Liver (tissue), 9 donors: ENCODE measurements around the gene CEP350. TPM values are rescaled to one million over a fixed set of nuclear protein-coding genes. Genes with fewer than 3 reads are reported as not detected.

Experiments used
- DNase-seq: peaks from one replicate; pipeline ENCODE4 v3.0.0-alpha.2; 2017; ENCODE audit warnings: low spot score
- H3K27ac ChIP-seq, 2 donors: one replicate each; pipeline ENCODE4 v1.7.0; 2013; ENCODE audit warnings: inconsistent platforms in 2 of 2, low read length in 2 of 2, control low read depth in 1 of 2, low read depth in 1 of 2, mild to moderate bottlenecking in 1 of 2
- H3K27me3 ChIP-seq, 4 donors: one replicate each; pipeline versions ENCODE4 v1.6.1 to v1.7.0; 2013; ENCODE audit warnings: low read length in 3 of 4, inconsistent platforms in 1 of 4, mild to moderate bottlenecking in 1 of 4, moderate library complexity in 1 of 4; ENCODE audit not compliant: control insufficient read depth in 4 of 4, insufficient read depth in 4 of 4
- H3K36me3 ChIP-seq, 4 donors: one replicate each; pipeline versions ENCODE4 v1.6.1 to v1.7.0; 2013; ENCODE audit warnings: low read length in 3 of 4, mild to moderate bottlenecking in 3 of 4, low read depth in 1 of 4, moderate library complexity in 1 of 4; ENCODE audit not compliant: control insufficient read depth in 4 of 4, insufficient read depth in 3 of 4
- H3K4me1 ChIP-seq, 4 donors: one replicate each; pipeline versions ENCODE4 v1.6.1 to v1.7.0; 2013; ENCODE audit warnings: low read length in 3 of 4, mild to moderate bottlenecking in 3 of 4, moderate library complexity in 1 of 4; ENCODE audit not compliant: control insufficient read depth in 4 of 4, insufficient read depth in 4 of 4
- H3K4me3 ChIP-seq, 3 donors: one replicate each; pipeline versions ENCODE4 v1.6.1 to v1.7.0; 2013; ENCODE audit warnings: low read length in 3 of 3, control low read depth in 1 of 3, low read depth in 1 of 3, mild to moderate bottlenecking in 1 of 3
- H3K9ac ChIP-seq, 2 donors: one replicate each; pipeline ENCODE4 v1.7.0; 2013; ENCODE audit warnings: low read length in 2 of 2, mild to moderate bottlenecking in 2 of 2, moderate library complexity in 2 of 2, control low read depth in 1 of 2, low read depth in 1 of 2
- H3K9me3 ChIP-seq, 4 donors: one replicate each; pipeline versions ENCODE4 v1.6.1 to v1.7.0; 2013; ENCODE audit warnings: low read length in 3 of 4; ENCODE audit not compliant: control insufficient read depth in 4 of 4
- EGR1 ChIP-seq, 2 donors: IDR thresholded peaks; 2 replicates each; pipeline ENCODE4 v1.6.1; 2016 to 2018; ENCODE audit warnings: antibody characterized with exemption in 2 of 2, low read depth in 2 of 2
- FOXA1 ChIP-seq: IDR thresholded peaks from 2 replicates; pipeline ENCODE4 v1.6.1; 2016; ENCODE audit warnings: antibody characterized with exemption
- FOXA2 ChIP-seq: IDR thresholded peaks from 2 replicates; pipeline ENCODE4 v1.6.1; 2016; ENCODE audit warnings: antibody characterized with exemption
- HNF4G ChIP-seq: IDR thresholded peaks from 2 replicates; pipeline ENCODE4 v1.6.1; 2016; ENCODE audit warnings: antibody characterized with exemption
- SP1 ChIP-seq: IDR thresholded peaks from 2 replicates; pipeline ENCODE4 v1.6.1; 2018; ENCODE audit warnings: antibody characterized with exemption, mild to moderate bottlenecking
- TAF1 ChIP-seq: conservative IDR thresholded peaks from 2 replicates; pipeline ENCODE4 v1.6.1; 2016; ENCODE audit warnings: antibody characterized with exemption, mild to moderate bottlenecking
- WGBS: extraction: QIAGEN DNeasy Blood & Tissue Kit; methylation state at CpG from one replicate; pipeline ENCODE4 v1.1.7; 2013; 5-methylcytosine and 5-hydroxymethylcytosine counted together
- polyA plus RNA-seq, 2 donors: library from polyadenylated mRNA; stranded (reverse) in 1 of 2; unstranded in 1 of 2; fragments of 200-250 nt in 1 of 2; fragments of >200 nt in 1 of 2; fragmentation: Nextera tagmentation in 1 of 2; extraction: Ambion mirVana in 1 of 2; gene quantifications; one replicate each; pipeline versions ENCODE4 v1.2.1 to v1.2.3, GENCODE V29; 2013 to 2015
- total RNA-seq, 2 donors: library from RNA; depleted of rRNA; stranded (reverse); fragments of >200 nt; gene quantifications; one replicate each; pipeline ENCODE4 v1.2.3, GENCODE V29; 2014
- TF ChIP-seq, protein P1 (sequence below): IDR thresholded peaks from 2 replicates; pipeline ENCODE4 v1.6.1; 2016; ENCODE audit warnings: antibody characterized with exemption, mild to moderate bottlenecking
- TF ChIP-seq, protein P2 (sequence below): IDR thresholded peaks from 2 replicates; pipeline ENCODE4 v1.6.1; 2016; ENCODE audit warnings: antibody characterized with exemption
- TF ChIP-seq, protein P3 (sequence below): fragments of 150-350 bp; IDR thresholded peaks from 2 replicates; pipeline ENCODE4 v1.5.1; 2017; ENCODE audit warnings: improper control_type of control experiment, low read depth, low read length; ENCODE audit not compliant: missing input control
- donor health status: healthy.
- donor health status: healthy.
- donor health status: healthy.
- donor health status: healthy.
- donor health status: healthy.

Gene CEP350
- total and polyA plus RNA-seq, 4 donors: 4.5 to 49.0 (median 18.9) TPM

DNA sequence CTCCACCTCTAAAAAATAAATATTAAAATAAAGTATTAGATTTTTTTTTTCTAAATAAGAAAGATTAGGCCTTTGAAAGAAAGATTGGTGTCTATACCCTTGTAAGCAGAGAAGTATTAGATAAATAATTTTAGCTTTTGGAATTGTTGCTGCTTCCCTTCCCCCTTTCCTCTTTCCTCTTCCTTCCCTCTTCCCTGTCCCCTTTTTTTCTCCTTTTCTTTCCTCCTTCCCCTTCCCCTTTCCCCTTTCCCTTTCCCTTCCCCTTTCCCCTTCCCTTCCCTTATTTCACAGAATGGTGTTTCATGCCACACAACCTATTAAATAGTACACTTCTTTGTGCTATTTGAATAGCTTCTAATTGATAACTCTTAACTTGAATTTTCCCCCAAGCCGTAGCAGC is 130.3 kb downstream of the CEP350 start (continued):
- TF ChIP-seq, protein P1, sequence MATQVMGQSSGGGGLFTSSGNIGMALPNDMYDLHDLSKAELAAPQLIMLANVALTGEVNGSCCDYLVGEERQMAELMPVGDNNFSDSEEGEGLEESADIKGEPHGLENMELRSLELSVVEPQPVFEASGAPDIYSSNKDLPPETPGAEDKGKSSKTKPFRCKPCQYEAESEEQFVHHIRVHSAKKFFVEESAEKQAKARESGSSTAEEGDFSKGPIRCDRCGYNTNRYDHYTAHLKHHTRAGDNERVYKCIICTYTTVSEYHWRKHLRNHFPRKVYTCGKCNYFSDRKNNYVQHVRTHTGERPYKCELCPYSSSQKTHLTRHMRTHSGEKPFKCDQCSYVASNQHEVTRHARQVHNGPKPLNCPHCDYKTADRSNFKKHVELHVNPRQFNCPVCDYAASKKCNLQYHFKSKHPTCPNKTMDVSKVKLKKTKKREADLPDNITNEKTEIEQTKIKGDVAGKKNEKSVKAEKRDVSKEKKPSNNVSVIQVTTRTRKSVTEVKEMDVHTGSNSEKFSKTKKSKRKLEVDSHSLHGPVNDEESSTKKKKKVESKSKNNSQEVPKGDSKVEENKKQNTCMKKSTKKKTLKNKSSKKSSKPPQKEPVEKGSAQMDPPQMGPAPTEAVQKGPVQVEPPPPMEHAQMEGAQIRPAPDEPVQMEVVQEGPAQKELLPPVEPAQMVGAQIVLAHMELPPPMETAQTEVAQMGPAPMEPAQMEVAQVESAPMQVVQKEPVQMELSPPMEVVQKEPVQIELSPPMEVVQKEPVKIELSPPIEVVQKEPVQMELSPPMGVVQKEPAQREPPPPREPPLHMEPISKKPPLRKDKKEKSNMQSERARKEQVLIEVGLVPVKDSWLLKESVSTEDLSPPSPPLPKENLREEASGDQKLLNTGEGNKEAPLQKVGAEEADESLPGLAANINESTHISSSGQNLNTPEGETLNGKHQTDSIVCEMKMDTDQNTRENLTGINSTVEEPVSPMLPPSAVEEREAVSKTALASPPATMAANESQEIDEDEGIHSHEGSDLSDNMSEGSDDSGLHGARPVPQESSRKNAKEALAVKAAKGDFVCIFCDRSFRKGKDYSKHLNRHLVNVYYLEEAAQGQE: no peak

DNA sequence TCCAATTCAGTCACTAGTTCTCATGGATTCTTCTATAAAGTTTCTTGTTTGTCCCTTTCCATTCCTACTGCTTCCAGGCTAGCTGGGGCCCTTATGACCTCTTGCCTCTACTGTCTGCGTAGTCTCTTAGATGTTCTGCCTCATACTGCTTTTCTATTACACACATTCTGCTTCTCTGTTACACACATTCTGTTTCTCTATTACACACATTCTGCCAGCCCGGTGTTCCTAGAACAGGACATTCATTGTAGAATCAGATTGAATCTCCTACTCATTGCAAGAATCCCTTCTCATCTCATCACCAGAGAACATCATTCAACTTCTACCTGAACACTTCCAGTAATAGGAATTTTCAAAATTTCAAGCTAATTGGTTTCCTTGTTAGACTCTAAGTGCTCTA is 130.7 kb downstream of the CEP350 start:
- Histone ChIP-seq H3K27ac (no peak overlapping the region), H3K9ac (no peak overlapping the region), H3K4me1 (no peaks in the 10 kb centered on the region), H3K36me3 (peaks cover 3 to 29% (median 13%) of the 10 kb centered on the region in 4 donors), H3K9me3 (no peaks in the 10 kb centered on the region), H3K4me3 (no peak overlapping the region), H3K27me3 (no peaks in the 10 kb centered on the region)
- 97% methylated on average over 2 of the region's 2 CpGs for WGBS
- no peak for DNase-seq
- TF ChIP-seq FOXA1: no peak
- TF ChIP-seq TAF1: no peak
- TF ChIP-seq FOXA2: no peak
- TF ChIP-seq, protein P2, sequence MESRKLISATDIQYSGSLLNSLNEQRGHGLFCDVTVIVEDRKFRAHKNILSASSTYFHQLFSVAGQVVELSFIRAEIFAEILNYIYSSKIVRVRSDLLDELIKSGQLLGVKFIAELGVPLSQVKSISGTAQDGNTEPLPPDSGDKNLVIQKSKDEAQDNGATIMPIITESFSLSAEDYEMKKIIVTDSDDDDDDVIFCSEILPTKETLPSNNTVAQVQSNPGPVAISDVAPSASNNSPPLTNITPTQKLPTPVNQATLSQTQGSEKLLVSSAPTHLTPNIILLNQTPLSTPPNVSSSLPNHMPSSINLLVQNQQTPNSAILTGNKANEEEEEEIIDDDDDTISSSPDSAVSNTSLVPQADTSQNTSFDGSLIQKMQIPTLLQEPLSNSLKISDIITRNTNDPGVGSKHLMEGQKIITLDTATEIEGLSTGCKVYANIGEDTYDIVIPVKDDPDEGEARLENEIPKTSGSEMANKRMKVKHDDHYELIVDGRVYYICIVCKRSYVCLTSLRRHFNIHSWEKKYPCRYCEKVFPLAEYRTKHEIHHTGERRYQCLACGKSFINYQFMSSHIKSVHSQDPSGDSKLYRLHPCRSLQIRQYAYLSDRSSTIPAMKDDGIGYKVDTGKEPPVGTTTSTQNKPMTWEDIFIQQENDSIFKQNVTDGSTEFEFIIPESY: no peak
- TF ChIP-seq, protein P3, sequence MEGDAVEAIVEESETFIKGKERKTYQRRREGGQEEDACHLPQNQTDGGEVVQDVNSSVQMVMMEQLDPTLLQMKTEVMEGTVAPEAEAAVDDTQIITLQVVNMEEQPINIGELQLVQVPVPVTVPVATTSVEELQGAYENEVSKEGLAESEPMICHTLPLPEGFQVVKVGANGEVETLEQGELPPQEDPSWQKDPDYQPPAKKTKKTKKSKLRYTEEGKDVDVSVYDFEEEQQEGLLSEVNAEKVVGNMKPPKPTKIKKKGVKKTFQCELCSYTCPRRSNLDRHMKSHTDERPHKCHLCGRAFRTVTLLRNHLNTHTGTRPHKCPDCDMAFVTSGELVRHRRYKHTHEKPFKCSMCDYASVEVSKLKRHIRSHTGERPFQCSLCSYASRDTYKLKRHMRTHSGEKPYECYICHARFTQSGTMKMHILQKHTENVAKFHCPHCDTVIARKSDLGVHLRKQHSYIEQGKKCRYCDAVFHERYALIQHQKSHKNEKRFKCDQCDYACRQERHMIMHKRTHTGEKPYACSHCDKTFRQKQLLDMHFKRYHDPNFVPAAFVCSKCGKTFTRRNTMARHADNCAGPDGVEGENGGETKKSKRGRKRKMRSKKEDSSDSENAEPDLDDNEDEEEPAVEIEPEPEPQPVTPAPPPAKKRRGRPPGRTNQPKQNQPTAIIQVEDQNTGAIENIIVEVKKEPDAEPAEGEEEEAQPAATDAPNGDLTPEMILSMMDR: no peak
- TF ChIP-seq EGR1 (IDR thresholded peaks at IDR 0.05; ENCODE audit: low read depth in 2 of 2): no peak
- TF ChIP-seq SP1: no peak
- TF ChIP-seq HNF4G: no peak

DNA sequence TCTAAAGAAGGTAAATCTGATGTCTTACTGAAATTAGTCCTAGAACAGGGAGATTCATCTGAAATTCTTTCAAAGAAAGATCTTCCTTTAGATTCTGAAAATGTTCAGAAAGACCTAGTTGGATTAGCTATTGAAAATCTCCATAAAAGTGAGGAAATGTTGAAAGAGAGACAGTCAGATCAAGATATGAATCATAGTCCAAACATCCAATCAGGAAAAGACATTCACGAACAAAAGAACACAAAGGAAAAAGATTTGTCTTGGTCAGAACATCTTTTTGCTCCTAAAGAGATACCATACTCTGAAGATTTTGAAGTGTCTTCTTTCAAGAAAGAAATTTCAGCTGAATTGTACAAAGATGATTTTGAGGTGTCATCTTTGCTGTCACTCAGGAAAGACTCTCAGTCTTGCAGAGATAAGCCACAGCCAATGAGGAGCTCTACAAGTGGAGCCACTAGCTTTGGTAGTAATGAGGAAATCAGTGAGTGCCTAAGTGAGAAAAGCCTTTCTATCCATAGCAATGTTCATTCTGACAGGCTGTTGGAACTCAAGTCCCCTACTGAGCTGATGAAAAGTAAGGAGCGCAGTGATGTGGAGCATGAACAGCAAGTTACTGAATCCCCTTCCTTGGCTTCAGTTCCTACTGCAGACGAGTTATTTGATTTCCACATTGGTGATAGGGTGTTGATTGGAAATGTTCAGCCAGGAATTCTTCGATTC is 138.5 kb downstream of the CEP350 start:
- H3K9me3 ChIP-seq: no peaks in the 10 kb centered on the region
- peaks cover 9 to 48% (median 34%) of the 10 kb centered on the region in 4 donors for H3K36me3 ChIP-seq
- H3K27ac ChIP-seq: no peak overlapping the region

More for the DNA sequence above, 138.5 kb downstream of the CEP350 start:
- WGBS: 95% methylated on average over 4 of the region's 4 CpGs
- Histone ChIP-seq H3K27me3 (no peaks in the 10 kb centered on the region), H3K4me3 (no peak overlapping the region), H3K4me1 (peaks cover 0 to 2% (median 0%) of the 10 kb centered on the region in 4 donors), H3K9ac (no peak overlapping the region)
- TF ChIP-seq, protein P2: no peak
- no peak for DNase-seq
